ENCODE results near the gene GOLGA6A. TPM values are rescaled to one million over a fixed set of nuclear protein-coding genes. Genes with fewer than 3 reads are reported as not detected.

Gene GOLGA6A
- total RNA-seq, 1 experiment from 2014 or later: not detected

DNA sequence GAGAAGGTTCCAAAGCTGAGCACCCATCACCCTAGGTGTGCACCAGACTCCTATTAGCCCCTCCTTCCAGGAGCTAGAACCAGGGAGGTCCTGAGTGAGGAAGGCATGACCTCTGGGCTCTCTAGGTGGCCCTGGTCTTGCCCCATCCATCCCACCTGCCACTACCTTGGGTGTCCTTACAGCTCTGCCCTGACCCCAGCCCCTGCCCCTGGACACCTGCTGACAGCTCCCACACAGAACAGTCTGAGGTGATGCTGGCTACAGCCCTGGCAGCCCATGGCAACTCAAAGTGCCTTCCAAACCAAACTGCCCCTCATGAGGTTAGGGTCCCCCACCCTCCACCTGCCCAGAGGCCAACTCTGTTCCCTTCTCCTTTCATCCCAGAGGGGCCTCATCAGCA is 37.2 kb downstream of the GOLGA6A start:
- TF ChIP-seq, protein P1, sequence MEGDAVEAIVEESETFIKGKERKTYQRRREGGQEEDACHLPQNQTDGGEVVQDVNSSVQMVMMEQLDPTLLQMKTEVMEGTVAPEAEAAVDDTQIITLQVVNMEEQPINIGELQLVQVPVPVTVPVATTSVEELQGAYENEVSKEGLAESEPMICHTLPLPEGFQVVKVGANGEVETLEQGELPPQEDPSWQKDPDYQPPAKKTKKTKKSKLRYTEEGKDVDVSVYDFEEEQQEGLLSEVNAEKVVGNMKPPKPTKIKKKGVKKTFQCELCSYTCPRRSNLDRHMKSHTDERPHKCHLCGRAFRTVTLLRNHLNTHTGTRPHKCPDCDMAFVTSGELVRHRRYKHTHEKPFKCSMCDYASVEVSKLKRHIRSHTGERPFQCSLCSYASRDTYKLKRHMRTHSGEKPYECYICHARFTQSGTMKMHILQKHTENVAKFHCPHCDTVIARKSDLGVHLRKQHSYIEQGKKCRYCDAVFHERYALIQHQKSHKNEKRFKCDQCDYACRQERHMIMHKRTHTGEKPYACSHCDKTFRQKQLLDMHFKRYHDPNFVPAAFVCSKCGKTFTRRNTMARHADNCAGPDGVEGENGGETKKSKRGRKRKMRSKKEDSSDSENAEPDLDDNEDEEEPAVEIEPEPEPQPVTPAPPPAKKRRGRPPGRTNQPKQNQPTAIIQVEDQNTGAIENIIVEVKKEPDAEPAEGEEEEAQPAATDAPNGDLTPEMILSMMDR (conservative IDR thresholded peaks at IDR 0.05; ENCODE audit: low read depth, low read length): no peak
- no peaks in the 10 kb centered on the region for H3F3A ChIP-seq (ENCODE audit: low read length, unreplicated experiment)
- H3K79me2 ChIP-seq (ENCODE audit: low read length): no peaks in the 10 kb centered on the region
- no peak overlapping the region for H3K4me2 ChIP-seq (ENCODE audit: low read length)
- H3K27me3 ChIP-seq (ENCODE audit: low read length): no peaks in the 10 kb centered on the region
- ChIA-PET CTCF (no interaction called here), POLR2A (ENCODE audit: unreplicated experiment) (no interaction called here)
- ATAC-seq (no peak), DNase-seq (no peak)
- BruUV-seq (replicated peaks): no TSS peak
- H3K4me3 ChIP-seq (ENCODE audit: low read length): no peak overlapping the region
- H4K20me1 ChIP-seq (ENCODE audit: low read length): no peaks in the 10 kb centered on the region
- H3K36me3 ChIP-seq (ENCODE audit: low read depth, low read length): no peaks in the 10 kb centered on the region
- H3K9me3 ChIP-seq (ENCODE audit: low read length): no peaks in the 10 kb centered on the region
- H3K9me2 ChIP-seq (replicated peaks; ENCODE audit: low read length): no peaks in the 10 kb centered on the region
- no peak overlapping the region for H3K9ac ChIP-seq (ENCODE audit: low read length)
- no peak overlapping the region for H3K27ac ChIP-seq (ENCODE audit: low read length)
- H3K4me1 ChIP-seq (ENCODE audit: insufficient read depth, low read length): peaks cover 7% of the 10 kb centered on the region; the same call in 1 of the 2 replicates
- no peak overlapping the region for H2AFZ ChIP-seq (ENCODE audit: low read length)
- intact Hi-C loops (cut with micrococcal nuclease): loop anchor here (5.0 kb wide), 1 partner anchor 53 kb away; the partner anchor contains the start of genes PML and STOML1

DNA sequence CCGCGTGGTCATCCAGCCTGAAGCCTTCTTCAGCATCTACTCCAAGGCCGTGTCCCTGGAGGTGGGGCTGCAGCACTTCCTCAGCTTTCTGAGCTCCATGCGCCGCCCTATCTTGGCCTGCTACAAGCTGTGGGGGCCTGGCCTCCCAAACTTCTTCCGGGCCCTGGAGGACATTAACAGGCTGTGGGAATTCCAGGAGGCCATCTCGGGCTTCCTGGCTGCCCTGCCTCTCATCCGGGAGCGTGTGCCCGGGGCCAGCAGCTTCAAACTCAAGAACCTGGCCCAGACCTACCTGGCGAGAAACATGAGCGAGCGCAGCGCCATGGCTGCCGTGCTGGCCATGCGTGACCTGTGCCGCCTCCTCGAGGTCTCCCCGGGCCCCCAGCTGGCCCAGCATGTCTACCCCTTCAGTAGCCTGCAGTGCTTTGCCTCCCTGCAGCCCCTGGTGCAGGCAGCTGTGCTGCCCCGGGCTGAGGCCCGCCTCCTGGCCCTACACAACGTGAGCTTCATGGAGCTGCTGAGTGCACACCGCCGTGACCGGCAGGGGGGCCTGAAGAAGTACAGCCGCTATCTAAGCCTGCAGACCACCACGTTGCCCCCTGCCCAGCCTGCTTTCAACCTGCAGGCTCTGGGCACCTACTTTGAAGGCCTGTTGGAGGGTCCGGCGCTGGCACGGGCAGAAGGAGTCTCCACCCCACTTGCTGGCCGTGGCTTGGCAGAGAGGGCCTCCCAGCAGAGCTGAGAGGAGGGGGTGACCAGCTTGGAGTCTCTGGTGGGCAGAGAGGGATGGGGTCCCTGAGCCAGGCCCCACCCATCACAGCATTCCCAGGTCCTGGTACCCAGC is 37.9 kb downstream of the GOLGA6A start:
- Histone ChIP-seq H3K79me2 (ENCODE audit: low read length) (no peaks in the 10 kb centered on the region), H3K4me1 (ENCODE audit: insufficient read depth, low read length) (peaks cover 8% of the 10 kb centered on the region; the same call in 1 of the 2 replicates), H4K20me1 (ENCODE audit: low read length) (no peaks in the 10 kb centered on the region), H3F3A (ENCODE audit: low read length, unreplicated experiment) (no peaks in the 10 kb centered on the region), H3K27ac (ENCODE audit: low read length) (no peak overlapping the region), H3K4me2 (ENCODE audit: low read length) (no peak overlapping the region), H3K9ac (ENCODE audit: low read length) (no peak overlapping the region), H3K9me3 (ENCODE audit: low read length) (no peaks in the 10 kb centered on the region), H3K27me3 (ENCODE audit: low read length) (no peaks in the 10 kb centered on the region), H3K36me3 (ENCODE audit: low read depth, low read length) (no peaks in the 10 kb centered on the region), H2AFZ (ENCODE audit: low read length) (no peak overlapping the region), H3K9me2 (replicated peaks; ENCODE audit: low read length) (no peaks in the 10 kb centered on the region), H3K4me3 (ENCODE audit: low read length) (no peak overlapping the region)
- DNase-seq: no peak
- intact Hi-C loops (cut with micrococcal nuclease): loop anchor here (5.0 kb wide), 1 partner anchor 52 kb away; the partner anchor contains the start of genes PML and STOML1
- ChIA-PET POLR2A (ENCODE audit: unreplicated experiment) (no interaction called here), CTCF (no interaction called here)
- no peak for ATAC-seq
- TF ChIP-seq EZH2phosphoT487 (IDR thresholded peaks at IDR 0.05; ENCODE audit: borderline replicate concordance, low read length) (no peak), EZH2 (IDR thresholded peaks at IDR 0.05; ENCODE audit: low read length, unreplicated experiment) (no peak)
- TF ChIP-seq, protein P1 (conservative IDR thresholded peaks at IDR 0.05; ENCODE audit: low read depth, low read length): no peak
- BruUV-seq (replicated peaks): no TSS peak
